K562 (cell line): ENCODE measurements around the gene ANKRD12. TPM values are rescaled to one million over a fixed set of nuclear protein-coding genes. Genes with fewer than 3 reads are reported as not detected.

ENCODE experiments used
- ATAC-seq: fragments of 200-7000 bp; cut with Tn5 transposase; 3 replicates; pipeline ENCODE4 v1.9.1; 2020; ENCODE audit warnings: moderate library complexity
- BruUV-seq: library from RNA; stranded (reverse); fragments of 400-500 nt; replicated peaks from 2 replicates; lab custom pipeline; 2021; lab: Mats Ljungman, UMichigan
- CTCF ChIA-PET: fragments of 300-600 bp; formaldehyde crosslinking; extraction: SDS; loops from one replicate; lab custom pipeline; 2021; ENCODE audit warnings: low intra/inter-chr PET ratio; lab: Yijun Ruan, JAX
- POLR2A ChIA-PET: fragments of 300-600, 350-650 bp; sonication (Branson Sonifier 250); formaldehyde crosslinking; extraction: SDS; loops from one replicate; lab custom pipeline; 2021; ENCODE audit warnings: antibody characterized with exemption, inconsistent platforms; lab: Yijun Ruan, JAX
- DNase-seq, 4 experiments: peaks; one replicate each; pipeline versions ENCODE4 v3.0.0 to v3.0.0-alpha.2; 2011 to 2018; ENCODE audit warnings: low spot score in 3 of 4, mixed read lengths in 3 of 4; ENCODE audit errors: extremely low read depth in 1 of 4
- FAIRE-seq: peaks from 2 replicates; lab custom pipeline; 2011; peaks lifted over from hg19 to GRCh38; lab: Jason Lieb, UNC
- H2AFZ ChIP-seq: 2 replicates; pipeline ENCODE4 v1.6.0; 2011; ENCODE audit warnings: low read depth, low read length, control low read depth, inconsistent platforms
- H3K27ac ChIP-seq: fragments of 200-600 bp; 3 replicates; pipeline ENCODE4 v1.8.0; 2011; ENCODE audit warnings: low read depth, mild to moderate bottlenecking, control low read depth, inconsistent platforms, low read length, moderate library complexity, mixed read lengths; ENCODE audit errors: extremely low read depth
- H3K27me3 ChIP-seq, 2 experiments: fragments of 300-600 bp in 1 of 2; 2 replicates in 1 of 2; 3 replicates in 1 of 2; pipeline versions ENCODE4 v1.6.0 to v1.8.0; 2011; ENCODE audit warnings: inconsistent platforms in 2 of 2, low read length in 2 of 2, mild to moderate bottlenecking in 1 of 2, mixed read lengths in 1 of 2, moderate library complexity in 1 of 2; ENCODE audit not compliant: control insufficient read depth in 2 of 2, insufficient read depth in 2 of 2
- H3K36me3 ChIP-seq: fragments of 300-600 bp; 3 replicates; pipeline ENCODE4 v1.8.0; 2011; ENCODE audit warnings: mild to moderate bottlenecking, low read length, inconsistent platforms; ENCODE audit not compliant: control insufficient read depth, insufficient read depth
- H3K4me1 ChIP-seq, 2 experiments: fragments of 200-600 bp in 1 of 2; replicated peaks in 1 of 2; 2 replicates in 1 of 2; 3 replicates in 1 of 2; pipeline versions ENCODE4 v1.5.1 to v1.8.0; 2011; ENCODE audit warnings: inconsistent platforms in 2 of 2, low read length in 2 of 2, mild to moderate bottlenecking in 1 of 2, mixed read lengths in 1 of 2, moderate library complexity in 1 of 2; ENCODE audit not compliant: control insufficient read depth in 2 of 2, insufficient read depth in 2 of 2
- H3K4me2 ChIP-seq: 2 replicates; pipeline ENCODE4 v1.6.1; 2011; ENCODE audit warnings: low read length, control low read depth, inconsistent platforms, mixed read lengths; ENCODE audit not compliant: insufficient read depth
- H3K4me3 ChIP-seq: fragments of 200-600 bp; sonication (generic), shearing (Covaris generic); 2 replicates; pipeline ENCODE4 v1.5.1; 2016; ENCODE audit warnings: control low read depth, inconsistent platforms
- H3K79me2 ChIP-seq: fragments of 200-600 bp; 3 replicates; pipeline ENCODE4 v1.8.0; 2011; ENCODE audit warnings: low read length, inconsistent platforms; ENCODE audit not compliant: control insufficient read depth, insufficient read depth
- H3K9ac ChIP-seq, 2 experiments: 2 replicates each; pipeline versions ENCODE4 v1.6.0 to v1.6.1; 2011; ENCODE audit warnings: low read depth in 2 of 2, low read length in 2 of 2, control low read depth in 1 of 2, inconsistent platforms in 1 of 2, mild to moderate bottlenecking in 1 of 2, mixed read lengths in 1 of 2; ENCODE audit not compliant: insufficient read depth in 1 of 2
- H3K9me1 ChIP-seq: one replicate; pipeline ENCODE4 v1.6.0; 2011; ENCODE audit warnings: inconsistent platforms, mild to moderate bottlenecking, low read length, moderate library complexity; ENCODE audit not compliant: control insufficient read depth, insufficient read depth
- H3K9me3 ChIP-seq: replicated peaks from 2 replicates; pipeline ENCODE4 v1.5.1; 2011; ENCODE audit warnings: low read depth, low read length, inconsistent platforms; ENCODE audit not compliant: control insufficient read depth, insufficient read depth
- H4K20me1 ChIP-seq: replicated peaks from 2 replicates; pipeline ENCODE4 v1.6.1; 2011; ENCODE audit warnings: low read length, inconsistent platforms, mixed read lengths; ENCODE audit not compliant: control insufficient read depth, insufficient read depth
- ADNP ChIP-seq: fragments of 200-800 bp; sonication (Bioruptor generic); IDR thresholded peaks from 2 replicates; pipeline ENCODE4 v1.6.1; 2016; ENCODE audit warnings: missing genetic modification characterization, missing compliant biosample characterization
- BRD4 ChIP-seq: fragments of 200-600 bp; sonication (generic); IDR thresholded peaks from 2 replicates; pipeline ENCODE4 v1.6.1; 2017; ENCODE audit warnings: inconsistent platforms
- C11orf30 ChIP-seq: fragments of 450-650 bp; IDR thresholded peaks from 2 replicates; pipeline ENCODE4 v1.6.1; 2016; ENCODE audit warnings: low read depth, mild to moderate bottlenecking
- CREBBP ChIP-seq: IDR thresholded peaks from one replicate; pipeline ENCODE4 v1.6.1; 2012; ENCODE audit warnings: low read depth, mild to moderate bottlenecking, control low read depth, inconsistent platforms, low read length
- FOXM1 ChIP-seq, 2 experiments: fragments of 450-650 bp in 1 of 2; sonication (generic) in 1 of 2; formaldehyde crosslinking in 1 of 2; IDR thresholded peaks; 2 replicates each; pipeline versions ENCODE4 v1.6.1 to v1.9.0; 2017 to 2022; ENCODE audit warnings: low read depth in 2 of 2, mild to moderate bottlenecking in 2 of 2, missing genetic modification reagents in 1 of 2, moderate library complexity in 1 of 2
- GTF2F1 ChIP-seq: IDR thresholded peaks from 2 replicates; pipeline ENCODE4 v1.6.1; 2011; ENCODE audit warnings: low read depth, low read length, improper control_type of control experiment
- HDAC3 ChIP-seq: fragments of 450-650 bp; IDR thresholded peaks from 2 replicates; pipeline ENCODE4 v1.6.1; 2018; ENCODE audit warnings: borderline replicate concordance, mild to moderate bottlenecking, moderate library complexity; ENCODE audit not compliant: partially characterized antibody
- MAFK ChIP-seq: IDR thresholded peaks from 2 replicates; pipeline ENCODE4 v1.6.1; 2011; ENCODE audit warnings: low read length, improper control_type of control experiment
- MLLT1 ChIP-seq, 2 experiments: fragments of 450-650 bp; IDR thresholded peaks; 2 replicates each; pipeline ENCODE4 v1.6.1; 2016
- NFATC3 ChIP-seq: fragments of 450-650 bp; IDR thresholded peaks from 2 replicates; pipeline ENCODE4 v1.6.1; 2017; ENCODE audit warnings: mild to moderate bottlenecking
- PHF20 ChIP-seq: fragments of 450-650 bp; IDR thresholded peaks from 2 replicates; pipeline ENCODE4 v1.6.1; 2018; ENCODE audit not compliant: partially characterized antibody
- TCF3 ChIP-seq: sonication (generic); formaldehyde crosslinking; IDR thresholded peaks from 2 replicates; pipeline ENCODE4 v1.4.0; 2020; ENCODE audit warnings: mild to moderate bottlenecking, missing genetic modification reagents
- ZNF124 ChIP-seq: sonication (generic); formaldehyde crosslinking; IDR thresholded peaks from 2 replicates; pipeline ENCODE4 v1.8.1; 2022; ENCODE audit warnings: missing genetic modification reagents
- ZNF277 ChIP-seq: fragments of 250-450 bp; sonication (Bioruptor Pico); IDR thresholded peaks from 2 replicates; pipeline ENCODE4 v1.8.0; 2022; ENCODE audit warnings: inconsistent platforms, mild to moderate bottlenecking, moderate library complexity, borderline replicate concordance
- ZNF316 ChIP-seq: fragments of 450-650 bp; IDR thresholded peaks from 2 replicates; pipeline ENCODE4 v1.6.1; 2016
- ZNF41 ChIP-seq: fragments of 250-450 bp; sonication (Bioruptor Pico); conservative IDR thresholded peaks from 2 replicates; pipeline ENCODE4 v1.4.0; 2020; ENCODE audit warnings: mild to moderate bottlenecking
- ZNF518B ChIP-seq: fragments of 250-450 bp; sonication (Bioruptor Pico); IDR thresholded peaks from 2 replicates; pipeline ENCODE4 v1.5.0; 2021; ENCODE audit warnings: mild to moderate bottlenecking, moderate library complexity
- WGBS: fragments of 100-300 bp; shearing (Covaris generic); methylation state at CpG from one replicate; pipeline ENCODE4 v1.1.6; 2016; ENCODE audit warnings: low coverage, mixed read lengths; ENCODE audit not compliant: insufficient coverage; ENCODE audit errors: missing lambda C conversion rate; 5-methylcytosine and 5-hydroxymethylcytosine counted together
- in situ Hi-C: fragments of 300-500 bp; cut with MboI; formaldehyde crosslinking; loops from 4 replicates; pipeline ENCODE4 v1.15.0; 2018; ENCODE audit warnings: inconsistent platforms, mixed read lengths
- intact Hi-C: fragments of 100-400 bp; cut with micrococcal nuclease; formaldehyde crosslinking; loops from 2 replicates; pipeline ENCODE4 v1.14.2; 2022
- polyA plus RNA-seq, 8 experiments: library from polyadenylated mRNA; depleted of rRNA in 4 of 8; stranded (reverse) in 5 of 8; unstranded in 3 of 8; fragments of >200 nt; fragmentation: Nextera tagmentation in 2 of 8; fragmentation: Illumina TruSeq in 1 of 8; extraction: Ambion mirVana in 2 of 8; extraction: Trizol in 1 of 8; gene quantifications; 2 replicates each; pipeline versions ENCODE4 v1.2.1 to v1.2.3, GENCODE V29; 2011 to 2014; ENCODE audit warnings: inconsistent platforms in 1 of 8, missing spikeins in 1 of 8
- total RNA-seq, 7 experiments: library from RNA; depleted of rRNA in 6 of 7; stranded (reverse); fragments of >200 nt in 6 of 7; fragmentation: Illumina TruSeq in 2 of 7; extraction: Trizol in 2 of 7; gene quantifications; 2 replicates each; pipeline versions ENCODE4 v1.2.1 to v1.2.3, GENCODE V29; 2011 to 2021; ENCODE audit warnings: low replicate concordance in 1 of 7

ANKRD12 gene
- total and polyA plus RNA-seq, 9 of the 15 experiments (the other 6 are each of a cell fraction or from before 2014, with no cell fraction given) = 6.6 to 28.2 (median 16.0) TPM

GRCh38 chr18:9292047-9292446, 155.5 kb downstream of the ANKRD12 start:
- FAIRE-seq = no peak
- H3K36me3 ChIP-seq = no peaks in the 10 kb centered on the region
- no peaks in the 10 kb centered on the region for H3K4me1 ChIP-seq
- POLR2A ChIA-PET = no interaction called here
- no peak overlapping the region for H3K9ac ChIP-seq
- H2AFZ ChIP-seq = no peak overlapping the region
- BruUV-seq = no TSS peak
- CTCF ChIA-PET = no interaction called here
- in situ Hi-C loops = no loop called here
- ATAC-seq = no peak
- WGBS = 26% methylated on average over 2 of the region's 2 CpGs
- no peaks in the 10 kb centered on the region for H3K79me2 ChIP-seq
- H3K4me3 ChIP-seq = no peak overlapping the region
- intact Hi-C loops = no loop called here
- H3K27ac ChIP-seq = no peak overlapping the region
- H3K4me2 ChIP-seq = no peak overlapping the region
- H3K27me3 ChIP-seq = no peaks in the 10 kb centered on the region
- H3K9me1 ChIP-seq = no peaks in the 10 kb centered on the region
- no peaks in the 10 kb centered on the region for H4K20me1 ChIP-seq
- peaks cover 8% of the 10 kb centered on the region for H3K9me3 ChIP-seq
- no peak for DNase-seq
- TF ChIP-seq MLLT1 (IDR thresholded peaks at IDR 0.05) (no peak), ZNF518B (CRISPR knock-in tag) (no peak), PHF20 (no peak), BRD4 (no peak), ZNF124 (CRISPR knock-in tag) (no peak), ZNF277 (no peak), GTF2F1 (no peak), HDAC3 (no peak), ZNF41 (no peak), CREBBP (no peak), TCF3 (CRISPR knock-in tag) (no peak), C11orf30 (0 out of 2 replicates have a peak, but pooled peaks have one; percentile 19), ADNP (tag) (no peak), MAFK (0 out of 2 replicates have a peak, but pooled peaks have one; percentile 21), FOXM1 (IDR thresholded peaks at IDR 0.05; ENCODE audit: low read depth) (no peak), FOXM1 (CRISPR knock-in tag; IDR thresholded peaks at IDR 0.05; ENCODE audit: low read depth) (no peak), NFATC3 (no peak), ZNF316 (peak; percentile 63)
